ENCODE results near the gene MED13L.

Gene MED13L

GRCh38 chr12:116062698-116063097 is 214.8 kb downstream of the MED13L start:
- Histone ChIP-seq H3K9ac (ENCODE audit: low read depth, low read length) (no peak overlapping the region), H4K20me1 (ENCODE audit: insufficient read depth, low read length) (peaks cover 31% of the 10 kb centered on the region), H3K4me1 (ENCODE audit: insufficient read depth, low read length) (no peaks in the 10 kb centered on the region), H2AFZ (ENCODE audit: low read depth, low read length) (no peak overlapping the region), H3K36me3 (ENCODE audit: insufficient read depth, low read length) (no peaks in the 10 kb centered on the region), H3K27ac (ENCODE audit: low read length) (no peak overlapping the region), H3K79me2 (ENCODE audit: insufficient read depth, low read length) (peaks cover 90% of the 10 kb centered on the region), H3K4me2 (ENCODE audit: insufficient read depth, low read length) (no peak overlapping the region), H3K27me3 (ENCODE audit: insufficient read depth, low read length, poor library complexity) (no peaks in the 10 kb centered on the region), H3K4me3 (ENCODE audit: low read depth in 1 of 2, low read length in 2 of 2) (no peak overlapping the region), H3K9me3 (ENCODE audit: insufficient read depth, low read length, severe bottlenecking) (no peaks in the 10 kb centered on the region)
- no peak for TF ChIP-seq CTCF (IDR thresholded peaks at IDR 0.05; ENCODE audit: borderline replicate concordance, extremely low read depth, low read length, poor library complexity, severe bottlenecking)
- no peak for TF ChIP-seq EZH2 (IDR thresholded peaks at IDR 0.05; ENCODE audit: borderline replicate concordance, low read depth, low read length, severe bottlenecking)
- no peak for DNase-seq
- ATAC-seq (ENCODE audit: insufficient read depth, low read depth) = no peak

GRCh38 chr12:116060764-116061163 is 216.7 kb downstream of the MED13L start:
- ATAC-seq (ENCODE audit: insufficient read depth, low read depth) = peak; percentile 53; the same call in 2 of the 3 replicates
- H3K79me2 ChIP-seq (ENCODE audit: insufficient read depth, low read length) = peaks cover 92% of the 10 kb centered on the region
- no peak overlapping the region for H3K4me3 ChIP-seq (ENCODE audit: low read depth in 1 of 2, low read length in 2 of 2)
- H3K9me3 ChIP-seq (ENCODE audit: insufficient read depth, low read length, severe bottlenecking) = no peaks in the 10 kb centered on the region
- no peak overlapping the region for H3K27ac ChIP-seq (ENCODE audit: low read length)
- no peak for DNase-seq
- peaks cover 42% of the 10 kb centered on the region for H4K20me1 ChIP-seq (ENCODE audit: insufficient read depth, low read length)
- TF ChIP-seq EZH2 (IDR thresholded peaks at IDR 0.05; ENCODE audit: borderline replicate concordance, low read depth, low read length, severe bottlenecking) (no peak), CTCF (IDR thresholded peaks at IDR 0.05; ENCODE audit: borderline replicate concordance, extremely low read depth, low read length, poor library complexity, severe bottlenecking) (no peak)
- no peak overlapping the region for H3K4me2 ChIP-seq (ENCODE audit: insufficient read depth, low read length)
- no peak overlapping the region for H2AFZ ChIP-seq (ENCODE audit: low read depth, low read length)
- H3K9ac ChIP-seq (ENCODE audit: low read depth, low read length) = no peak overlapping the region
- no peaks in the 10 kb centered on the region for H3K36me3 ChIP-seq (ENCODE audit: insufficient read depth, low read length)
- 0 out of 2 replicates have a peak, but pooled peaks cover 3% of the 10 kb centered on the region for H3K4me1 ChIP-seq (ENCODE audit: insufficient read depth, low read length)
- H3K27me3 ChIP-seq (ENCODE audit: insufficient read depth, low read length, poor library complexity) = no peaks in the 10 kb centered on the region

DNA sequence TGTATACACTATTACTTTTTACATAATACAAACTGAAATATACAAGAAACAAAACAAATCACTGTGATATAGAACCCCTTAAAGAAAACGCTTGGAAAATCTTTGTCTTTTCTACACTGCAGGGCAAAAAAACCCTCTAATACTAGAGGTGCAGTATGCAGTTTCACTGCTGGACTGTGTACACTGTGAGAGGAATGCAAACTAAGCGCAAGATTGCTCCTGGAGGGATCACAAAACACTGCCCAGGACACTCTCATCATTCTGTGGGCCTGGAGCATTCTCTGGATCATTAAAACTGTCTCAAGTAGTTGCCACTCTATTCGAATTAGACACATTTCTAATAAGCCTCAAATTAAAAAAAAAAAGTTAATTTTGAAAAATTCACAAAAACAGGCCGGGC is 217.6 kb downstream of the MED13L start:
- no peaks in the 10 kb centered on the region for H3K36me3 ChIP-seq (ENCODE audit: insufficient read depth, low read length)
- H4K20me1 ChIP-seq (ENCODE audit: insufficient read depth, low read length) = peaks cover 43% of the 10 kb centered on the region
- no peak for TF ChIP-seq EZH2 (IDR thresholded peaks at IDR 0.05; ENCODE audit: borderline replicate concordance, low read depth, low read length, severe bottlenecking)
- TF ChIP-seq CTCF (IDR thresholded peaks at IDR 0.05; ENCODE audit: borderline replicate concordance, extremely low read depth, low read length, poor library complexity, severe bottlenecking) = no peak
- H3K9ac ChIP-seq (ENCODE audit: low read depth, low read length) = no peak overlapping the region
- peaks cover 92% of the 10 kb centered on the region for H3K79me2 ChIP-seq (ENCODE audit: insufficient read depth, low read length)
- no peak overlapping the region for H3K27ac ChIP-seq (ENCODE audit: low read length)
- H3K4me3 ChIP-seq (ENCODE audit: low read depth in 1 of 2, low read length in 2 of 2) = no peak overlapping the region
- 0 out of 2 replicates have a peak, but pooled peaks cover 3% of the 10 kb centered on the region for H3K4me1 ChIP-seq (ENCODE audit: insufficient read depth, low read length)
- no peak overlapping the region for H3K4me2 ChIP-seq (ENCODE audit: insufficient read depth, low read length)
- no peak overlapping the region for H2AFZ ChIP-seq (ENCODE audit: low read depth, low read length)
- no peaks in the 10 kb centered on the region for H3K9me3 ChIP-seq (ENCODE audit: insufficient read depth, low read length, severe bottlenecking)
- H3K27me3 ChIP-seq (ENCODE audit: insufficient read depth, low read length, poor library complexity) = no peaks in the 10 kb centered on the region
- no peak for DNase-seq
- no peak for ATAC-seq (ENCODE audit: insufficient read depth, low read depth)

- peaks cover 44% of the 10 kb centered on the region for H4K20me1 ChIP-seq (ENCODE audit: insufficient read depth, low read length)
- DNase-seq (no peak), ATAC-seq (ENCODE audit: insufficient read depth, low read depth) (no peak)
- H3K27ac ChIP-seq (ENCODE audit: low read length) = no peak overlapping the region
- no peaks in the 10 kb centered on the region for H3K36me3 ChIP-seq (ENCODE audit: insufficient read depth, low read length)
- no peak overlapping the region for H3K4me3 ChIP-seq (ENCODE audit: low read depth in 1 of 2, low read length in 2 of 2)
- TF ChIP-seq CTCF (IDR thresholded peaks at IDR 0.05; ENCODE audit: borderline replicate concordance, extremely low read depth, low read length, poor library complexity, severe bottlenecking) (no peak), EZH2 (IDR thresholded peaks at IDR 0.05; ENCODE audit: borderline replicate concordance, low read depth, low read length, severe bottlenecking) (no peak)
- H2AFZ ChIP-seq (ENCODE audit: low read depth, low read length) = no peak overlapping the region
- H3K4me2 ChIP-seq (ENCODE audit: insufficient read depth, low read length) = no peak overlapping the region
- H3K4me1 ChIP-seq (ENCODE audit: insufficient read depth, low read length) = 0 out of 2 replicates have a peak, but pooled peaks cover 3% of the 10 kb centered on the region
- peaks cover 93% of the 10 kb centered on the region for H3K79me2 ChIP-seq (ENCODE audit: insufficient read depth, low read length)
- H3K27me3 ChIP-seq (ENCODE audit: insufficient read depth, low read length, poor library complexity) = no peaks in the 10 kb centered on the region
- no peak overlapping the region for H3K9ac ChIP-seq (ENCODE audit: low read depth, low read length)
- no peaks in the 10 kb centered on the region for H3K9me3 ChIP-seq (ENCODE audit: insufficient read depth, low read length, severe bottlenecking)
Measured at GRCh38 chr12:116058574-116058973, 218.9 kb downstream of the MED13L start.

Data from DND-41 (cell line).